ENCODE results near the gene MCUB.
A peak's percentile ranks its signal among the peaks of the same experiment; 100 is the strongest.

Gene MCUB

GRCh38 chr4:109698656-109699055 is 138.6 kb downstream of the MCUB start:
- Histone ChIP-seq H3K36me3 (ENCODE audit: insufficient read depth, low read length) (no peaks in the 10 kb centered on the region; the same call in 1 of the 2 replicates), H3K9me3 (ENCODE audit: control insufficient read depth, insufficient read depth, low read length) (no peaks in the 10 kb centered on the region), H3K9ac (ENCODE audit: low read depth, low read length) (no peak overlapping the region), H3K4me1 (ENCODE audit: insufficient read depth, low read length) (no peaks in the 10 kb centered on the region)

GRCh38 chr4:109699553-109700225 is 139.6 kb downstream of the MCUB start:
- Histone ChIP-seq H3K36me3 (ENCODE audit: insufficient read depth, low read length) (no peaks in the 10 kb centered on the region; the same call in 1 of the 2 replicates), H3K9ac (ENCODE audit: low read depth, low read length) (no peak overlapping the region), H3K9me3 (ENCODE audit: control insufficient read depth, insufficient read depth, low read length) (no peaks in the 10 kb centered on the region), H3K4me1 (ENCODE audit: insufficient read depth, low read length) (no peaks in the 10 kb centered on the region)

GRCh38 chr4:109701566-109702410 is 141.7 kb downstream of the MCUB start:
- Histone ChIP-seq H3K9ac (ENCODE audit: low read depth, low read length) (peak overlapping the region; percentile 74), H3K4me1 (ENCODE audit: insufficient read depth, low read length) (no peaks in the 10 kb centered on the region), H3K36me3 (ENCODE audit: insufficient read depth, low read length) (no peaks in the 10 kb centered on the region; the same call in 1 of the 2 replicates), H3K9me3 (ENCODE audit: control insufficient read depth, insufficient read depth, low read length) (no peaks in the 10 kb centered on the region)

- Histone ChIP-seq H3K9ac (ENCODE audit: low read depth, low read length) (peak within 1 kb of the TSS; percentile 74), H3K9me3 (ENCODE audit: control insufficient read depth, insufficient read depth, low read length) (no peaks in the 10 kb centered on the region), H3K4me1 (ENCODE audit: insufficient read depth, low read length) (no peaks in the 10 kb centered on the region), H3K36me3 (ENCODE audit: insufficient read depth, low read length) (no peaks in the 10 kb centered on the region; the same call in 1 of the 2 replicates)
Observed at GRCh38 chr4:109702950-109703663, 143.1 kb downstream of the MCUB start, which contains the start of gene CASP6. Gene CASP6 (minus strand): TSS chr4:109703445. CDS start chr4:109703395, 50 bp downstream.

GRCh38 chr4:109703664-109704361 is 143.8 kb downstream of the MCUB start:
- Histone ChIP-seq H3K36me3 (ENCODE audit: insufficient read depth, low read length) (no peaks in the 10 kb centered on the region; the same call in 1 of the 2 replicates), H3K4me1 (ENCODE audit: insufficient read depth, low read length) (no peaks in the 10 kb centered on the region), H3K9ac (ENCODE audit: low read depth, low read length) (peak overlapping the region; percentile 74), H3K9me3 (ENCODE audit: control insufficient read depth, insufficient read depth, low read length) (no peaks in the 10 kb centered on the region)

GRCh38 chr4:109708435-109708834 is 148.4 kb downstream of the MCUB start:
- H3K36me3 ChIP-seq (ENCODE audit: insufficient read depth, low read length) = peaks cover 5% of the 10 kb centered on the region
- no peak overlapping the region for H3K9ac ChIP-seq (ENCODE audit: low read depth, low read length)
- H3K9me3 ChIP-seq (ENCODE audit: control insufficient read depth, insufficient read depth, low read length) = no peaks in the 10 kb centered on the region
- no peaks in the 10 kb centered on the region for H3K4me1 ChIP-seq (ENCODE audit: insufficient read depth, low read length)

GRCh38 chr4:109708990-109709389 is 148.9 kb downstream of the MCUB start:
- H3K9ac ChIP-seq (ENCODE audit: low read depth, low read length) = no peak overlapping the region
- no peaks in the 10 kb centered on the region for H3K9me3 ChIP-seq (ENCODE audit: control insufficient read depth, insufficient read depth, low read length)
- H3K36me3 ChIP-seq (ENCODE audit: insufficient read depth, low read length) = peaks cover 5% of the 10 kb centered on the region
- no peaks in the 10 kb centered on the region for H3K4me1 ChIP-seq (ENCODE audit: insufficient read depth, low read length)

GRCh38 chr4:109713500-109713899 is 153.5 kb downstream of the MCUB start:
- H3K9me3 ChIP-seq (ENCODE audit: control insufficient read depth, insufficient read depth, low read length) = no peaks in the 10 kb centered on the region
- no peak overlapping the region for H3K9ac ChIP-seq (ENCODE audit: low read depth, low read length)
- no peaks in the 10 kb centered on the region for H3K4me1 ChIP-seq (ENCODE audit: insufficient read depth, low read length)
- peaks cover 14% of the 10 kb centered on the region for H3K36me3 ChIP-seq (ENCODE audit: insufficient read depth, low read length)

GRCh38 chr4:109718759-109719158 is 158.7 kb downstream of the MCUB start:
- H3K9ac ChIP-seq (ENCODE audit: low read depth, low read length) = no peak overlapping the region
- H3K4me1 ChIP-seq (ENCODE audit: insufficient read depth, low read length) = no peaks in the 10 kb centered on the region
- H3K36me3 ChIP-seq (ENCODE audit: insufficient read depth, low read length) = peaks cover 9% of the 10 kb centered on the region
- peaks cover 9% of the 10 kb centered on the region; the same call in 1 of the 2 replicates for H3K9me3 ChIP-seq (ENCODE audit: control insufficient read depth, insufficient read depth, low read length)

- peaks cover 9% of the 10 kb centered on the region; the same call in 1 of the 2 replicates for H3K9me3 ChIP-seq (ENCODE audit: control insufficient read depth, insufficient read depth, low read length)
- H3K4me1 ChIP-seq (ENCODE audit: insufficient read depth, low read length) = no peaks in the 10 kb centered on the region
- no peak overlapping the region for H3K9ac ChIP-seq (ENCODE audit: low read depth, low read length)
- peaks cover 9% of the 10 kb centered on the region for H3K36me3 ChIP-seq (ENCODE audit: insufficient read depth, low read length)
Observed at GRCh38 chr4:109719604-109720003, 159.6 kb downstream of the MCUB start.

- no peaks in the 10 kb centered on the region for H3K4me1 ChIP-seq (ENCODE audit: insufficient read depth, low read length)
- H3K9ac ChIP-seq (ENCODE audit: low read depth, low read length) = no peak overlapping the region
- H3K36me3 ChIP-seq (ENCODE audit: insufficient read depth, low read length) = peaks cover 9% of the 10 kb centered on the region
Observed at GRCh38 chr4:109721033-109721432, 161.0 kb downstream of the MCUB start.

GRCh38 chr4:109722357-109722756 is 162.3 kb downstream of the MCUB start:
- Histone ChIP-seq H3K36me3 (ENCODE audit: insufficient read depth, low read length) (no peaks in the 10 kb centered on the region), H3K9ac (ENCODE audit: low read depth, low read length) (no peak overlapping the region), H3K4me1 (ENCODE audit: insufficient read depth, low read length) (no peaks in the 10 kb centered on the region), H3K9me3 (ENCODE audit: control insufficient read depth, insufficient read depth, low read length) (peaks cover 9% of the 10 kb centered on the region; the same call in 1 of the 2 replicates)

More at GRCh38 chr4:109721033-109721432, 161.0 kb downstream of the MCUB start:
- peaks cover 9% of the 10 kb centered on the region; the same call in 1 of the 2 replicates for H3K9me3 ChIP-seq (ENCODE audit: control insufficient read depth, insufficient read depth, low read length)

- Histone ChIP-seq H3K9ac (ENCODE audit: low read depth, low read length) (no peak overlapping the region), H3K4me1 (ENCODE audit: insufficient read depth, low read length) (no peaks in the 10 kb centered on the region), H3K9me3 (ENCODE audit: control insufficient read depth, insufficient read depth, low read length) (peaks cover 9% of the 10 kb centered on the region; the same call in 1 of the 2 replicates), H3K36me3 (ENCODE audit: insufficient read depth, low read length) (no peaks in the 10 kb centered on the region)
Observed at GRCh38 chr4:109723110-109723509, 163.1 kb downstream of the MCUB start.

- Histone ChIP-seq H3K9ac (ENCODE audit: low read depth, low read length) (peak overlapping the region; percentile 81), H3K36me3 (ENCODE audit: insufficient read depth, low read length) (no peaks in the 10 kb centered on the region), H3K4me1 (ENCODE audit: insufficient read depth, low read length) (no peaks in the 10 kb centered on the region), H3K9me3 (ENCODE audit: control insufficient read depth, insufficient read depth, low read length) (no peaks in the 10 kb centered on the region)
Observed at GRCh38 chr4:109728385-109728784, 168.3 kb downstream of the MCUB start.
